AG20443 (cell line): Measurements from ENCODE around the gene DNMBP.
"Not testable (repeated sequence)": the region's sequence is repeated elsewhere in the genome, so short reads cannot be mapped to it uniquely, and the experiment has no call there.

Experiments used
- DNase-seq: peaks from one replicate; pipeline ENCODE4 v3.0.0; 2012; ENCODE audit warnings: low spot score, mixed read lengths

DNMBP gene

GRCh38 chr10:99869581-99870122, 140.1 kb downstream of the DNMBP start:
- DNase-seq, result no peak

GRCh38 chr10:99867250-99867649, 142.5 kb downstream of the DNMBP start:
- DNase-seq, result not testable (repeated sequence)

- not testable (repeated sequence) for DNase-seq
These were observed 146.1 kb downstream of the DNMBP start for GRCh38 chr10:99863535-99864240.

- no peak for DNase-seq
These were observed 149.3 kb downstream of the DNMBP start for GRCh38 chr10:99860466-99860865.

GRCh38 chr10:99859585-99859984, 150.2 kb downstream of the DNMBP start:
- DNase-seq, result no peak

GRCh38 chr10:99858849-99859248, 150.9 kb downstream of the DNMBP start:
- DNase-seq, result no peak

GRCh38 chr10:99855479-99856071, 154.2 kb downstream of the DNMBP start:
- no peak for DNase-seq

GRCh38 chr10:99854860-99855259, 154.9 kb downstream of the DNMBP start:
- DNase-seq, result peak; percentile 84

GRCh38 chr10:99853655-99854054, 156.1 kb downstream of the DNMBP start:
- DNase-seq, result no peak

GRCh38 chr10:99852481-99853213, 157.1 kb downstream of the DNMBP start:
- no peak for DNase-seq

- DNase-seq, result no peak
These were observed 157.9 kb downstream of the DNMBP start for GRCh38 chr10:99851825-99852224.

GRCh38 chr10:99850767-99851340, 158.9 kb downstream of the DNMBP start:
- no peak for DNase-seq

- DNase-seq, result no peak
These were observed 159.6 kb downstream of the DNMBP start for GRCh38 chr10:99850021-99850766.

GRCh38 chr10:99849536-99849935, 160.2 kb downstream of the DNMBP start:
- DNase-seq, result no peak

GRCh38 chr10:99849057-99849456, 160.7 kb downstream of the DNMBP start:
- no peak for DNase-seq

- peak; percentile 81 for DNase-seq
These were observed 163.8 kb downstream of the DNMBP start for GRCh38 chr10:99845837-99846382.

GRCh38 chr10:99844433-99844955, 165.3 kb downstream of the DNMBP start:
- DNase-seq, result no peak

GRCh38 chr10:99843310-99843709, 166.4 kb downstream of the DNMBP start:
- DNase-seq, result no peak

- DNase-seq, result no peak
These were observed 168.0 kb downstream of the DNMBP start for GRCh38 chr10:99841746-99842145.

- not testable (repeated sequence) for DNase-seq
These were observed 168.9 kb downstream of the DNMBP start for GRCh38 chr10:99840859-99841258.

- DNase-seq, result no peak
These were observed 173.0 kb downstream of the DNMBP start for GRCh38 chr10:99836711-99837110.
